HEK293 (cell line): ENCODE data around the gene GRN.

ENCODE experiments used
- CTCF ChIA-PET: fragments of 350-600 bp; formaldehyde crosslinking; extraction: SDS; loops from one replicate; lab custom pipeline; 2021; ENCODE audit warnings: antibody characterized with exemption; lab: Yijun Ruan, JAX
- POLR2A ChIA-PET: fragments of 300-600 bp; formaldehyde crosslinking; extraction: SDS; loops from one replicate; lab custom pipeline; 2020; ENCODE audit warnings: antibody characterized with exemption, inconsistent platforms; lab: Yijun Ruan, JAX
- H3K27ac ChIP-seq: fragments of 200-500 bp; sonication (Bioruptor generic); 2 replicates; pipeline ENCODE4 v1.5.1; 2014; ENCODE audit warnings: low read depth, low read length, control low read depth, inconsistent platforms; ENCODE audit errors: extremely low read depth
- H3K36me3 ChIP-seq, 2 experiments: fragments of 200-500 bp in 1 of 2; sonication (Bioruptor generic) in 1 of 2; 1 replicate in 1 of 2; 2 replicates in 1 of 2; pipeline ENCODE4 v1.5.1; 2014 to 2017; ENCODE audit warnings: inconsistent platforms in 2 of 2, low read length in 2 of 2; ENCODE audit not compliant: control insufficient read depth in 2 of 2, insufficient read depth in 1 of 2
- H3K4me1 ChIP-seq: fragments of 200-500 bp; sonication (Bioruptor generic); 2 replicates; pipeline ENCODE4 v1.5.1; 2014; ENCODE audit warnings: mild to moderate bottlenecking, low read length, inconsistent platforms; ENCODE audit not compliant: control insufficient read depth, insufficient read depth
- H3K4me3 ChIP-seq: 2 replicates; pipeline ENCODE4 v1.5.1; 2011; ENCODE audit warnings: low read depth, mild to moderate bottlenecking, control low read depth, low read length, moderate library complexity
- H3K9me3 ChIP-seq: fragments of 200-500 bp; sonication (Bioruptor generic); 2 replicates; pipeline ENCODE4 v1.5.1; 2014; ENCODE audit warnings: low read depth, low read length, inconsistent platforms; ENCODE audit not compliant: control insufficient read depth, insufficient read depth
- BCL11A ChIP-seq: fragments of 450-650 bp; formaldehyde crosslinking; IDR thresholded peaks from 2 replicates; pipeline ENCODE4 v1.5.1; 2016; ENCODE audit warnings: low read depth, missing biosample characterization, missing genetic modification characterization
- HIC1 ChIP-seq: fragments of 450-650 bp; formaldehyde crosslinking; IDR thresholded peaks from 2 replicates; pipeline ENCODE4 v1.5.1; 2016; ENCODE audit warnings: missing biosample characterization, missing genetic modification characterization
- KLF1 ChIP-seq: fragments of 450-650 bp; formaldehyde crosslinking; IDR thresholded peaks from 2 replicates; pipeline ENCODE4 v1.5.1; 2016; ENCODE audit warnings: missing biosample characterization, missing genetic modification characterization
- ZNF280D ChIP-seq: fragments of 450-650 bp; formaldehyde crosslinking; IDR thresholded peaks from 2 replicates; pipeline ENCODE4 v1.5.1; 2016; ENCODE audit warnings: missing biosample characterization, missing genetic modification characterization
- ZNF335 ChIP-seq: fragments of 450-650 bp; formaldehyde crosslinking; conservative IDR thresholded peaks from 2 replicates; pipeline ENCODE4 v1.5.1; 2016; ENCODE audit warnings: missing biosample characterization, missing genetic modification characterization
- ZNF623 ChIP-seq: fragments of 450-650 bp; formaldehyde crosslinking; IDR thresholded peaks from 2 replicates; pipeline ENCODE4 v1.5.1; 2016; ENCODE audit warnings: missing biosample characterization, missing genetic modification characterization
- ZNF76 ChIP-seq: fragments of 450-650 bp; formaldehyde crosslinking; IDR thresholded peaks from 2 replicates; pipeline ENCODE4; 2016; ENCODE audit warnings: low read depth, missing biosample characterization, missing genetic modification characterization, borderline replicate concordance
- TF ChIP-seq, protein P1 (sequence below): fragments of 450-650 bp; formaldehyde crosslinking; IDR thresholded peaks from 2 replicates; pipeline ENCODE4 v1.5.1; 2016; ENCODE audit warnings: missing biosample characterization, missing genetic modification characterization

Gene GRN

GRCh38 chr17:44321246-44322120 is 23.6 kb upstream of the GRN start:
- no peak overlapping the region for H3K27ac ChIP-seq
- ChIA-PET CTCF (interaction anchor here (0.6 to 1.8 kb wide), 3 partner anchors 9 to 104 kb away, joined by 3 to 8 read pairs (median 8); no protein-coding TSS in a partner anchor), POLR2A (interaction anchor here (0.8 to 2.1 kb wide), 3 partner anchors 13 to 198 kb away, joined by 3 to 7 read pairs (median 3); partner anchors contain the start of genes HDAC5 and RUNDC3A)
- H3K9me3 ChIP-seq: no peaks in the 10 kb centered on the region
- H3K4me1 ChIP-seq: 0 out of 2 replicates have a peak, but pooled peaks cover 3% of the 10 kb centered on the region
- no peak overlapping the region for H3K4me3 ChIP-seq
- TF ChIP-seq ZNF335 (no peak), HIC1 (peak; percentile 13; the same call in 1 of the 2 replicates), BCL11A (tag by site-specific recombination) (0 out of 2 replicates have a peak, but pooled peaks have one; percentile 18)
- TF ChIP-seq, all 188 proteins: peak for 2
- peaks cover 3 to 42% of the 10 kb centered on the region in 2 experiments; a peak in 2 of 3 replicates for H3K36me3 ChIP-seq

DNA sequence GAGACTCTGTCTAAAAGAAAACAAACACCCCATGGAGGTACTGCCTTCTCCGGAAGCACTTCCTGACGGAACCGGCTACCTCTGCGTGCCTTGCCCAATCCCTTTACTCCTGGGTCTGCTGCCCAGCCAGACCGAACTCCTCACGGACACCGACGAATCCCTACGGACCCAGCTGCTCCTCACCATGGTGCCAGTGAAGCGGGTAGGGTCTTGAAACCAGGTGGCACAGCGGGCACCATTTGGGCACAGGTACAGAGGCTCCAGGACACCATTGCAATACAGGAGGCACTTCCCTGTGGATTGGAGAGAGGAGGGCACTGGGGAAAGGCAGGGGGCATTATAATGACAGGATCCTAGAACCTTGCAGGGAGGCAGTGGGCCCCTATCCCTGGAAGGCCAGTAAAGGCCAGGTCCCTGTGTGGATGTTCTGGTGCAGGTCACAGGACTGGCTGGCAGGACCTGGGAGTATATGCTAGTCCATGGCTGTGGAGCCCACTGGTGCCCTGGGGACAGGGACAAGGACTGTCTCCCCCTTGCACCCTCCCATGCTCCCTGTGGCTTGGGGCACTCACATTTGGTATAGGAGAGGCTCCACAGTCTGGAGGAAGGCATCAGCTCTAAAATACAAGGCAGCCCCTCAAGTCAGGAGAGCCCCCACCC is 22.7 kb upstream of the GRN start:
- no peak overlapping the region for H3K27ac ChIP-seq
- H3K4me3 ChIP-seq: no peak overlapping the region
- CTCF ChIA-PET: interaction anchor here (0.6 to 1.3 kb wide), 2 partner anchors 9 to 105 kb away, joined by 3 to 8 read pairs; no protein-coding TSS in a partner anchor
- TF ChIP-seq KLF1 (tag by site-specific recombination) (no peak), HIC1 (peak; percentile 80), ZNF623 (tag by site-specific recombination) (no peak), ZNF76 (no peak), ZNF280D (no peak)
- TF ChIP-seq, protein P1, sequence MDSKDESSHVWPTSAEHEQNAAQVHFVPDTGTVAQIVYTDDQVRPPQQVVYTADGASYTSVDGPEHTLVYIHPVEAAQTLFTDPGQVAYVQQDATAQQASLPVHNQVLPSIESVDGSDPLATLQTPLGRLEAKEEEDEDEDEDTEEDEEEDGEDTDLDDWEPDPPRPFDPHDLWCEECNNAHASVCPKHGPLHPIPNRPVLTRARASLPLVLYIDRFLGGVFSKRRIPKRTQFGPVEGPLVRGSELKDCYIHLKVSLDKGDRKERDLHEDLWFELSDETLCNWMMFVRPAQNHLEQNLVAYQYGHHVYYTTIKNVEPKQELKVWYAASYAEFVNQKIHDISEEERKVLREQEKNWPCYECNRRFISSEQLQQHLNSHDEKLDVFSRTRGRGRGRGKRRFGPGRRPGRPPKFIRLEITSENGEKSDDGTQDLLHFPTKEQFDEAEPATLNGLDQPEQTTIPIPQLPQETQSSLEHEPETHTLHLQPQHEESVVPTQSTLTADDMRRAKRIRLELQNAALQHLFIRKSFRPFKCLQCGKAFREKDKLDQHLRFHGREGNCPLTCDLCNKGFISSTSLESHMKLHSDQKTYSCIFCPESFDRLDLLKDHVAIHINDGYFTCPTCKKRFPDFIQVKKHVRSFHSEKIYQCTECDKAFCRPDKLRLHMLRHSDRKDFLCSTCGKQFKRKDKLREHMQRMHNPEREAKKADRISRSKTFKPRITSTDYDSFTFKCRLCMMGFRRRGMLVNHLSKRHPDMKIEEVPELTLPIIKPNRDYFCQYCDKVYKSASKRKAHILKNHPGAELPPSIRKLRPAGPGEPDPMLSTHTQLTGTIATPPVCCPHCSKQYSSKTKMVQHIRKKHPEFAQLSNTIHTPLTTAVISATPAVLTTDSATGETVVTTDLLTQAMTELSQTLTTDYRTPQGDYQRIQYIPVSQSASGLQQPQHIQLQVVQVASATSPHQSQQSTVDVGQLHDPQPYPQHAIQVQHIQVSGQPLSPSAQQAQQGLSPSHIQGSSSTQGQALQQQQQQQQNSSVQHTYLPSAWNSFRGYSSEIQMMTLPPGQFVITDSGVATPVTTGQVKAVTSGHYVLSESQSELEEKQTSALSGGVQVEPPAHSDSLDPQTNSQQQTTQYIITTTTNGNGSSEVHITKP (tag by site-specific recombination): no peak
- H3K9me3 ChIP-seq: no peaks in the 10 kb centered on the region
- H3K36me3 ChIP-seq: peaks cover 3 to 42% of the 10 kb centered on the region in 2 experiments; a peak in 2 of 3 replicates
- H3K4me1 ChIP-seq: 0 out of 2 replicates have a peak, but pooled peaks cover 3% of the 10 kb centered on the region
- POLR2A ChIA-PET: interaction anchor here (0.7 to 2.1 kb wide), 2 partner anchors 101 to 280 kb away, joined by 4 to 7 read pairs; no protein-coding TSS in a partner anchor
